Measurements from ENCODE around the gene UBE4A. TPM values are rescaled to one million over a fixed set of nuclear protein-coding genes. Genes with fewer than 3 reads are reported as not detected.

The UBE4A gene
- total and polyA plus RNA-seq, 12 donors, result 16.1 to 52.8 (median 35.6) TPM

DNA sequence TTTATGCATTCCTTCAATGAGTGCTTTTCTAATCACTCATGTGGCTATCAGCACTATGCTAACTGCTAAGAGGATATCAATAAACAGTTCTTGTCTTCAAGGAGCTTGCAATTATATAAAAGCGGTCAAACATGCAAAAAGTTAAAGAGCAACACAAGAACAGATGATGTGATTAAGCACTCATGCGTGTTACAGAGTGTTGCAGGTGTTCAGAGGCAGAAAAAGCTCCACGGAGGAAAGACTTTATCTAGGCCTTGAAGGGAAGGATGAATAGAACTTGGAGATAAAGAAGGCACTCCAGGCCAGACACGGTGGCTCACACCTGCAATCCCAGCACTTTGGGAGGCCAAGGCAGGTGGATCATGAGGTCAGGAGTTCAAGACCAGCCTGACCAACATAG is 41.3 kb upstream of the UBE4A start:
- TF ChIP-seq, protein P1, sequence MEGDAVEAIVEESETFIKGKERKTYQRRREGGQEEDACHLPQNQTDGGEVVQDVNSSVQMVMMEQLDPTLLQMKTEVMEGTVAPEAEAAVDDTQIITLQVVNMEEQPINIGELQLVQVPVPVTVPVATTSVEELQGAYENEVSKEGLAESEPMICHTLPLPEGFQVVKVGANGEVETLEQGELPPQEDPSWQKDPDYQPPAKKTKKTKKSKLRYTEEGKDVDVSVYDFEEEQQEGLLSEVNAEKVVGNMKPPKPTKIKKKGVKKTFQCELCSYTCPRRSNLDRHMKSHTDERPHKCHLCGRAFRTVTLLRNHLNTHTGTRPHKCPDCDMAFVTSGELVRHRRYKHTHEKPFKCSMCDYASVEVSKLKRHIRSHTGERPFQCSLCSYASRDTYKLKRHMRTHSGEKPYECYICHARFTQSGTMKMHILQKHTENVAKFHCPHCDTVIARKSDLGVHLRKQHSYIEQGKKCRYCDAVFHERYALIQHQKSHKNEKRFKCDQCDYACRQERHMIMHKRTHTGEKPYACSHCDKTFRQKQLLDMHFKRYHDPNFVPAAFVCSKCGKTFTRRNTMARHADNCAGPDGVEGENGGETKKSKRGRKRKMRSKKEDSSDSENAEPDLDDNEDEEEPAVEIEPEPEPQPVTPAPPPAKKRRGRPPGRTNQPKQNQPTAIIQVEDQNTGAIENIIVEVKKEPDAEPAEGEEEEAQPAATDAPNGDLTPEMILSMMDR (IDR thresholded peaks at IDR 0.05), result no peak
- no peak for TF ChIP-seq POLR2A (IDR thresholded peaks at IDR 0.05)
- intact Hi-C loops (cut with DNase I), result no loop called here
- Histone ChIP-seq H3K4me1 (replicated peaks in 1 of 2) (peaks cover 0 to 9% of the 10 kb centered on the region in 2 donors), H3K9me3 (replicated peaks in 1 of 3) (no peaks in the 10 kb centered on the region), H3K4me3 (no peak overlapping the region), H3K36me3 (replicated peaks in 1 of 2) (no peaks in the 10 kb centered on the region), H3K27ac (no peak overlapping the region), H3K27me3 (peaks cover 12% of the 10 kb centered on the region)
- DNase-seq, result no peak
- WGBS, 4 donors, result 72 to 81% (median 78%) methylated on average over 4 of the region's 4 CpGs

DNA sequence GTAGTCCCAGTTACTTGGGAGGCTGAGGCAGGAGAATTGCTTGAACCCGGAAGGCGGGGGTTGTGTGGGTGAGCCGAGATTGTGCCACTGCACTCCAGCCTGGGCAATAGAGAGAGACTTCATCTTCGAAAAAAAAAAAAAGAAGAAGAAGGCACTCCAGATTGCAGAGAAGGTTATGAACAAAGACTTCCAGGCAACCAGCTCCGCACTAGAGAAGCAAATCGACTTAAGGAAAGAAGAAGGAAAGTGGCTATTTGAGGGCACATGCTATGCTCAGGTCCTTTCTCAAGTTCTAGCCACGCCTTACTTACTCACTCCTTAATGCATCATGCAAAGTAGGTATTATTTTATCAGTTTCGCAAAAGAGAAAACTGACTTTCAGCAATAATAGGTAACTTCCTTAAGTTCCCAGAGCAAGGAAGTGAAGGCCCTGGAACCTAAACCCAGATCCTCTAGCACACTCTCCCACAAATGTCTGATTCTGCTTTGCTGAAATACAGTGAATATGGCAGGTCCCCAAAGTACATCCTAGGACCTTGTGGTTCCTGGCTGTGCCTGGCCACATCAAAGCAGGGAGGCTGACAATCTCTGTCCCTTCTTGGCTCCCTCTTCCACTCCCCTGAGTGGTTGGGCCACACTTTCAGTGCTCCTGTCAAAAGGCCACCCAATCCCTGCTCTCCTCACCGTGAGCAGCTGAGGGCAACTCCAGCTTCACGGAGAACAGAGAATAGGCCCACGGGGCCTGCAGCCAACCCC is 40.6 kb upstream of the UBE4A start:
- Histone ChIP-seq H3K4me1 (replicated peaks in 1 of 2) (peaks cover 0 to 9% of the 10 kb centered on the region in 2 donors), H3K27me3 (peaks cover 6% of the 10 kb centered on the region), H3K36me3 (replicated peaks in 1 of 2) (no peaks in the 10 kb centered on the region), H3K4me3 (no peak overlapping the region), H3K9me3 (replicated peaks in 1 of 3) (no peaks in the 10 kb centered on the region), H3K27ac (no peak overlapping the region)
- 73 to 78% (median 74%) methylated on average over 11 of the region's 11 CpGs for WGBS, 4 donors
- no peak for DNase-seq
- TF ChIP-seq, protein P1 (IDR thresholded peaks at IDR 0.05), result no peak
- TF ChIP-seq POLR2A (IDR thresholded peaks at IDR 0.05), result no peak
- intact Hi-C loops (cut with DNase I), result no loop called here

DNA sequence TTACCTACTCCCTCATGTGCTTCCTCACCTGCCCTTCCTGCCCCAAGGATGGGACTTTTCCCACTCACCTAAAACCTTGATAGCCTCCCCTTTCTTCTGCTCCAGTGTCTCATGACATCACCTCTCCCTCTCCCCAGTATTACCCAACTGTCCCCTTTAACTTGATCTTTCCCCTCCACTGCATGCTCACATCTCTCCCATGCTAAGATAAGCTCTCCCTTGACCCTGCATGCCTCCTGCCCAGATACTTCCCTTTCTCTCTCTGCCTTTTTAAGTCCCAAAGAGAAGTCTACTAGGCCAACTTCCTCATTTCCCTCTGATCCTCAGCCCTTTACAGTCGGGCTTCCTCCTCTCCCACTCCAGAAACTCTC is 40.1 kb upstream of the UBE4A start:
- Histone ChIP-seq H3K27ac (no peak overlapping the region), H3K27me3 (peaks cover 2% of the 10 kb centered on the region), H3K9me3 (replicated peaks in 1 of 3) (no peaks in the 10 kb centered on the region), H3K4me1 (replicated peaks in 1 of 2) (peaks cover 0 to 9% of the 10 kb centered on the region in 2 donors), H3K36me3 (replicated peaks in 1 of 2) (no peaks in the 10 kb centered on the region), H3K4me3 (no peak overlapping the region)
- WGBS, 4 donors, result 45 to 61% (median 51%) methylated on average over 1 of the region's 1 CpG
- no peak for DNase-seq
- intact Hi-C loops (cut with DNase I), result no loop called here
- no peak for TF ChIP-seq POLR2A (IDR thresholded peaks at IDR 0.05)
- TF ChIP-seq, protein P1 (IDR thresholded peaks at IDR 0.05), result no peak

DNA sequence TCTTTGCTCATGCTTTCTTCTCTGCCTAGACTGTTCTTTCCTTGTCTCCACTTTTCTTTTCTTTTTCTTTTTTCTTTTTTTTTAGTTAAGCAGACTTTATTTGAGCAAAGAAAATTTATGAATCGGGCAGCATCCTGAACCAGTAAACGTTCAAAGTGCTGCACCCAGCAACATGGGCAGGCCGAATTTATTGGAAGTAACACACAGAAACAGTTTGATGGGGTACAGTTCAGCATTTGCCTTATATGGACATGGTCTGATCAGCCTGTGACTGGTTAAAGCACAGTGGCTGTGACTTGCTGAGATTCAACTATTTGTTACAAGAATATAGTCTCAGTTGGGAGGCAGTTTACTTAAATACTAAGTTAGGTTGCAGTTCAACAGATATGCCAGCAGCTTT is 38.9 kb upstream of the UBE4A start:
- H3K4me1 ChIP-seq (replicated peaks in 1 of 2), result peaks cover 0 to 9% of the 10 kb centered on the region in 2 donors
- DNase-seq, result no peak
- no peak overlapping the region for H3K4me3 ChIP-seq
- no peaks in the 10 kb centered on the region for H3K27me3 ChIP-seq
- intact Hi-C loops (cut with DNase I), result no loop called here
- H3K27ac ChIP-seq, result no peak overlapping the region
- no peaks in the 10 kb centered on the region for H3K36me3 ChIP-seq (replicated peaks in 1 of 2)
- WGBS, 4 donors, result 78 to 88% (median 83%) methylated on average over 3 of the region's 3 CpGs
- no peaks in the 10 kb centered on the region for H3K9me3 ChIP-seq (replicated peaks in 1 of 3)
- TF ChIP-seq POLR2A (IDR thresholded peaks at IDR 0.05), result no peak

Measured in adrenal gland (tissue), 12 donors.